Measurements from ENCODE around the gene CATSPER3.
"Not testable (repeated sequence)": the region's sequence is repeated elsewhere in the genome, so short reads cannot be mapped to it uniquely, and the experiment has no call there.

The CATSPER3 gene

GRCh38 chr5:134995850-134996402 is 28.2 kb downstream of the CATSPER3 start:
- Histone ChIP-seq H3K36me3 (ENCODE audit: control insufficient read depth, insufficient read depth, low read length) (no peaks in the 10 kb centered on the region), H3K4me3 (ENCODE audit: low read length) (no peak overlapping the region), H3K27me3 (ENCODE audit: control insufficient read depth, insufficient read depth, low read length) (no peaks in the 10 kb centered on the region), H3K9me3 (ENCODE audit: control insufficient read depth, insufficient read depth, low read length) (no peaks in the 10 kb centered on the region), H3K27ac (ENCODE audit: low read length) (no peak overlapping the region), H3K4me1 (ENCODE audit: control insufficient read depth, insufficient read depth, low read length) (no peaks in the 10 kb centered on the region)
- whole genome bisulfite sequencing (ENCODE audit: insufficient coverage, insufficient read length) = no CpG with 5 or more reads among the region's 8 CpGs
- DNase-seq (ENCODE audit: low read depth, low spot score) = no peak

GRCh38 chr5:134997015-134997414 is 29.3 kb downstream of the CATSPER3 start:
- H3K27ac ChIP-seq (ENCODE audit: low read length) = no peak overlapping the region
- DNase-seq (ENCODE audit: low read depth, low spot score) = no peak
- H3K4me3 ChIP-seq (ENCODE audit: low read length) = no peak overlapping the region
- no CpG with 5 or more reads among the region's 11 CpGs for WGBS (ENCODE audit: insufficient coverage, insufficient read length)
- H3K4me1 ChIP-seq (ENCODE audit: control insufficient read depth, insufficient read depth, low read length) = no peaks in the 10 kb centered on the region
- H3K27me3 ChIP-seq (ENCODE audit: control insufficient read depth, insufficient read depth, low read length) = no peaks in the 10 kb centered on the region
- H3K36me3 ChIP-seq (ENCODE audit: control insufficient read depth, insufficient read depth, low read length) = no peaks in the 10 kb centered on the region
- no peaks in the 10 kb centered on the region for H3K9me3 ChIP-seq (ENCODE audit: control insufficient read depth, insufficient read depth, low read length)

GRCh38 chr5:134998068-134998467 is 30.4 kb downstream of the CATSPER3 start:
- not testable (repeated sequence) for H3K4me1 ChIP-seq (ENCODE audit: control insufficient read depth, insufficient read depth, low read length)

GRCh38 chr5:135004376-135004775 is 36.7 kb downstream of the CATSPER3 start:
- no CpG with 5 or more reads among the region's 3 CpGs for WGBS (ENCODE audit: insufficient coverage, insufficient read length)
- no peaks in the 10 kb centered on the region for H3K27me3 ChIP-seq (ENCODE audit: control insufficient read depth, insufficient read depth, low read length)
- H3K27ac ChIP-seq (ENCODE audit: low read length) = no peak overlapping the region
- no peaks in the 10 kb centered on the region for H3K36me3 ChIP-seq (ENCODE audit: control insufficient read depth, insufficient read depth, low read length)
- no peak overlapping the region for H3K4me3 ChIP-seq (ENCODE audit: low read length)
- no peaks in the 10 kb centered on the region for H3K4me1 ChIP-seq (ENCODE audit: control insufficient read depth, insufficient read depth, low read length)
- DNase-seq (ENCODE audit: low read depth, low spot score) = no peak
- H3K9me3 ChIP-seq (ENCODE audit: control insufficient read depth, insufficient read depth, low read length) = no peaks in the 10 kb centered on the region

More at GRCh38 chr5:134998068-134998467, 30.4 kb downstream of the CATSPER3 start:
- not testable (repeated sequence) for H3K27me3 ChIP-seq (ENCODE audit: control insufficient read depth, insufficient read depth, low read length); DNase-seq (ENCODE audit: low read depth, low spot score); H3K9me3 ChIP-seq (ENCODE audit: control insufficient read depth, insufficient read depth, low read length); H3K36me3 ChIP-seq (ENCODE audit: control insufficient read depth, insufficient read depth, low read length); H3K4me3 ChIP-seq (ENCODE audit: low read length); H3K27ac ChIP-seq (ENCODE audit: low read length)
- no CpG with 5 or more reads among the region's 5 CpGs for WGBS (ENCODE audit: insufficient coverage, insufficient read length)

- no peaks in the 10 kb centered on the region for H3K9me3 ChIP-seq (ENCODE audit: control insufficient read depth, insufficient read depth, low read length)
- DNase-seq (ENCODE audit: low read depth, low spot score) = no peak
- no peaks in the 10 kb centered on the region for H3K36me3 ChIP-seq (ENCODE audit: control insufficient read depth, insufficient read depth, low read length)
- no peak overlapping the region for H3K27ac ChIP-seq (ENCODE audit: low read length)
- no CpG with 5 or more reads among the region's 3 CpGs for WGBS (ENCODE audit: insufficient coverage, insufficient read length)
- H3K4me1 ChIP-seq (ENCODE audit: control insufficient read depth, insufficient read depth, low read length) = no peaks in the 10 kb centered on the region
- H3K27me3 ChIP-seq (ENCODE audit: control insufficient read depth, insufficient read depth, low read length) = no peaks in the 10 kb centered on the region
- H3K4me3 ChIP-seq (ENCODE audit: low read length) = no peak overlapping the region
Observed at GRCh38 chr5:135005076-135005475, 37.4 kb downstream of the CATSPER3 start.

GRCh38 chr5:135007305-135007704 is 39.6 kb downstream of the CATSPER3 start:
- no peak overlapping the region for H3K27ac ChIP-seq (ENCODE audit: low read length)
- H3K36me3 ChIP-seq (ENCODE audit: control insufficient read depth, insufficient read depth, low read length) = no peaks in the 10 kb centered on the region
- H3K4me1 ChIP-seq (ENCODE audit: control insufficient read depth, insufficient read depth, low read length) = no peaks in the 10 kb centered on the region
- no peak overlapping the region for H3K4me3 ChIP-seq (ENCODE audit: low read length)
- no CpG with 5 or more reads among the region's 9 CpGs for WGBS (ENCODE audit: insufficient coverage, insufficient read length)
- DNase-seq (ENCODE audit: low read depth, low spot score) = no peak
- H3K27me3 ChIP-seq (ENCODE audit: control insufficient read depth, insufficient read depth, low read length) = no peaks in the 10 kb centered on the region
- H3K9me3 ChIP-seq (ENCODE audit: control insufficient read depth, insufficient read depth, low read length) = no peaks in the 10 kb centered on the region

- no CpG with 5 or more reads among the region's 11 CpGs for WGBS (ENCODE audit: insufficient coverage, insufficient read length)
- H3K4me3 ChIP-seq (ENCODE audit: low read length) = no peak overlapping the region
- H3K9me3 ChIP-seq (ENCODE audit: control insufficient read depth, insufficient read depth, low read length) = no peaks in the 10 kb centered on the region
- H3K36me3 ChIP-seq (ENCODE audit: control insufficient read depth, insufficient read depth, low read length) = no peaks in the 10 kb centered on the region
- no peak overlapping the region for H3K27ac ChIP-seq (ENCODE audit: low read length)
- no peaks in the 10 kb centered on the region for H3K4me1 ChIP-seq (ENCODE audit: control insufficient read depth, insufficient read depth, low read length)
- DNase-seq (ENCODE audit: low read depth, low spot score) = no peak
- no peaks in the 10 kb centered on the region for H3K27me3 ChIP-seq (ENCODE audit: control insufficient read depth, insufficient read depth, low read length)
Observed at GRCh38 chr5:135007749-135008363, 40.1 kb downstream of the CATSPER3 start.

GRCh38 chr5:135008556-135008955 is 40.8 kb downstream of the CATSPER3 start:
- H3K27ac ChIP-seq (ENCODE audit: low read length) = no peak overlapping the region
- no peaks in the 10 kb centered on the region for H3K4me1 ChIP-seq (ENCODE audit: control insufficient read depth, insufficient read depth, low read length)
- no peaks in the 10 kb centered on the region for H3K36me3 ChIP-seq (ENCODE audit: control insufficient read depth, insufficient read depth, low read length)
- no peak overlapping the region for H3K4me3 ChIP-seq (ENCODE audit: low read length)
- H3K27me3 ChIP-seq (ENCODE audit: control insufficient read depth, insufficient read depth, low read length) = no peaks in the 10 kb centered on the region
- no CpG with 5 or more reads among the region's 8 CpGs for WGBS (ENCODE audit: insufficient coverage, insufficient read length)
- DNase-seq (ENCODE audit: low read depth, low spot score) = no peak
- no peaks in the 10 kb centered on the region for H3K9me3 ChIP-seq (ENCODE audit: control insufficient read depth, insufficient read depth, low read length)

- DNase-seq (ENCODE audit: low read depth, low spot score) = no peak
- no CpG with 5 or more reads among the region's 13 CpGs for WGBS (ENCODE audit: insufficient coverage, insufficient read length)
- H3K36me3 ChIP-seq (ENCODE audit: control insufficient read depth, insufficient read depth, low read length) = no peaks in the 10 kb centered on the region
Observed at GRCh38 chr5:135008981-135009735, 41.5 kb downstream of the CATSPER3 start.

GRCh38 chr5:135009736-135010501 is 42.2 kb downstream of the CATSPER3 start:
- no peak overlapping the region for H3K27ac ChIP-seq (ENCODE audit: low read length)
- no CpG with 5 or more reads among the region's 11 CpGs for WGBS (ENCODE audit: insufficient coverage, insufficient read length)
- H3K4me1 ChIP-seq (ENCODE audit: control insufficient read depth, insufficient read depth, low read length) = no peaks in the 10 kb centered on the region
- no peak for DNase-seq (ENCODE audit: low read depth, low spot score)
- no peaks in the 10 kb centered on the region for H3K36me3 ChIP-seq (ENCODE audit: control insufficient read depth, insufficient read depth, low read length)
- no peak overlapping the region for H3K4me3 ChIP-seq (ENCODE audit: low read length)
- no peaks in the 10 kb centered on the region for H3K27me3 ChIP-seq (ENCODE audit: control insufficient read depth, insufficient read depth, low read length)
- H3K9me3 ChIP-seq (ENCODE audit: control insufficient read depth, insufficient read depth, low read length) = no peaks in the 10 kb centered on the region

More at GRCh38 chr5:135008981-135009735, 41.5 kb downstream of the CATSPER3 start:
- H3K27me3 ChIP-seq (ENCODE audit: control insufficient read depth, insufficient read depth, low read length) = no peaks in the 10 kb centered on the region
- H3K4me1 ChIP-seq (ENCODE audit: control insufficient read depth, insufficient read depth, low read length) = no peaks in the 10 kb centered on the region
- no peak overlapping the region for H3K27ac ChIP-seq (ENCODE audit: low read length)
- no peak overlapping the region for H3K4me3 ChIP-seq (ENCODE audit: low read length)
- no peaks in the 10 kb centered on the region for H3K9me3 ChIP-seq (ENCODE audit: control insufficient read depth, insufficient read depth, low read length)
